Calu3 (cell line): ENCODE data around the gene FOXP2. TPM values are rescaled to one million over a fixed set of nuclear protein-coding genes. Genes with fewer than 3 reads are reported as not detected.
A peak's percentile ranks its signal among the peaks of the same experiment; 100 is the strongest.
"Not testable (repeated sequence)": the region's sequence is repeated elsewhere in the genome, so short reads cannot be mapped to it uniquely, and the experiment has no call there.

Experiments used
- BruUV-seq: library from RNA; stranded (reverse); fragments of 400-500 nt; replicated peaks from 2 replicates; lab custom pipeline; 2021; lab: Mats Ljungman, UMichigan
- CTCF ChIA-PET: fragments of 300-600 bp; sonication (Branson Sonifier 250); formaldehyde crosslinking; loops from one replicate; lab custom pipeline; 2022; ENCODE audit warnings: antibody characterized with exemption; lab: Charles Lee
- DNase-seq: peaks from one replicate; pipeline ENCODE4 v3.0.0; 2022
- H3K27ac Mint-ChIP-seq: one replicate; pipeline ENCODE4 v1.8.0; 2022; ENCODE audit warnings: mixed read lengths; ENCODE audit not compliant: unreplicated experiment
- H3K27me3 Mint-ChIP-seq: one replicate; pipeline ENCODE4 v1.8.0; 2022; ENCODE audit warnings: mixed read lengths; ENCODE audit not compliant: unreplicated experiment
- H3K36me3 Mint-ChIP-seq: one replicate; pipeline ENCODE4 v1.8.0; 2022; ENCODE audit warnings: mild to moderate bottlenecking, moderate library complexity, mixed read lengths; ENCODE audit not compliant: insufficient read depth, unreplicated experiment
- H3K4me1 Mint-ChIP-seq: one replicate; pipeline ENCODE4 v1.8.0; 2022; ENCODE audit warnings: mild to moderate bottlenecking, low read depth, mixed read lengths; ENCODE audit not compliant: unreplicated experiment
- H3K4me3 Mint-ChIP-seq: one replicate; pipeline ENCODE4 v1.8.0; 2022; ENCODE audit warnings: mild to moderate bottlenecking, low read depth, moderate library complexity, mixed read lengths; ENCODE audit not compliant: unreplicated experiment
- H3K9me3 Mint-ChIP-seq: one replicate; pipeline ENCODE4 v1.8.0; 2022; ENCODE audit warnings: low read depth, mixed read lengths; ENCODE audit not compliant: unreplicated experiment
- intact Hi-C: fragments of 100-400 bp; cut with micrococcal nuclease; formaldehyde crosslinking; loops from one replicate; pipeline ENCODE4 v1.10.0; 2022; ENCODE audit not compliant: unreplicated experiment
- total RNA-seq: library from RNA; stranded (reverse); gene quantifications from 2 replicates; pipeline ENCODE4 v1.2.3, GENCODE V29; 2022
- TF ChIP-seq, protein P1 (sequence below): fragments of 200-600 bp; IDR thresholded peaks from one replicate; pipeline ENCODE4 v1.8.0; 2022; ENCODE audit warnings: antibody characterized with exemption; ENCODE audit not compliant: unreplicated experiment

Gene FOXP2
- total RNA-seq, 1 experiment from 2014 or later = 2.5 TPM

- no peaks in the 10 kb centered on the region for H3K36me3 Mint-ChIP-seq
- TF ChIP-seq, protein P1, sequence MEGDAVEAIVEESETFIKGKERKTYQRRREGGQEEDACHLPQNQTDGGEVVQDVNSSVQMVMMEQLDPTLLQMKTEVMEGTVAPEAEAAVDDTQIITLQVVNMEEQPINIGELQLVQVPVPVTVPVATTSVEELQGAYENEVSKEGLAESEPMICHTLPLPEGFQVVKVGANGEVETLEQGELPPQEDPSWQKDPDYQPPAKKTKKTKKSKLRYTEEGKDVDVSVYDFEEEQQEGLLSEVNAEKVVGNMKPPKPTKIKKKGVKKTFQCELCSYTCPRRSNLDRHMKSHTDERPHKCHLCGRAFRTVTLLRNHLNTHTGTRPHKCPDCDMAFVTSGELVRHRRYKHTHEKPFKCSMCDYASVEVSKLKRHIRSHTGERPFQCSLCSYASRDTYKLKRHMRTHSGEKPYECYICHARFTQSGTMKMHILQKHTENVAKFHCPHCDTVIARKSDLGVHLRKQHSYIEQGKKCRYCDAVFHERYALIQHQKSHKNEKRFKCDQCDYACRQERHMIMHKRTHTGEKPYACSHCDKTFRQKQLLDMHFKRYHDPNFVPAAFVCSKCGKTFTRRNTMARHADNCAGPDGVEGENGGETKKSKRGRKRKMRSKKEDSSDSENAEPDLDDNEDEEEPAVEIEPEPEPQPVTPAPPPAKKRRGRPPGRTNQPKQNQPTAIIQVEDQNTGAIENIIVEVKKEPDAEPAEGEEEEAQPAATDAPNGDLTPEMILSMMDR = no peak
- no peaks in the 10 kb centered on the region for H3K9me3 Mint-ChIP-seq
- H3K4me1 Mint-ChIP-seq = peaks cover 4% of the 10 kb centered on the region
- intact Hi-C loops = loop anchor here (5.0 kb wide), 1 partner anchor 508 kb away; no protein-coding TSS in a partner anchor
- H3K27me3 Mint-ChIP-seq = no peaks in the 10 kb centered on the region
- no peak for DNase-seq
- no peak overlapping the region for H3K27ac Mint-ChIP-seq
- CTCF ChIA-PET = no interaction called here
- no TSS peak for BruUV-seq
- H3K4me3 Mint-ChIP-seq = no peak overlapping the region
Observed at GRCh38 chr7:114534953-114535352, 120.3 kb downstream of the FOXP2 start.

GRCh38 chr7:114539575-114539974 lies 125.0 kb downstream of the FOXP2 start:
- no peaks in the 10 kb centered on the region for H3K27me3 Mint-ChIP-seq
- DNase-seq = peak; percentile 46
- no peaks in the 10 kb centered on the region for H3K4me1 Mint-ChIP-seq
- intact Hi-C loops = loop anchor here (1.0 to 5.0 kb wide), 3 partner anchors 113 to 512 kb away; no protein-coding TSS in a partner anchor
- no peaks in the 10 kb centered on the region for H3K36me3 Mint-ChIP-seq
- no peak overlapping the region for H3K4me3 Mint-ChIP-seq
- H3K9me3 Mint-ChIP-seq = no peaks in the 10 kb centered on the region
- no TSS peak for BruUV-seq
- TF ChIP-seq, protein P1 = no peak
- CTCF ChIA-PET = interaction anchor here (0.6 to 1.2 kb wide), 5 partner anchors 113 to 458 kb away, joined by 3 to 20 read pairs (median 5); partner anchors contain the start of gene FOXP2
- no peak overlapping the region for H3K27ac Mint-ChIP-seq

- CTCF ChIA-PET = no interaction called here
- Mint-ChIP-seq H3K27ac (no peak overlapping the region), H3K36me3 (no peaks in the 10 kb centered on the region), H3K4me1 (no peaks in the 10 kb centered on the region), H3K9me3 (no peaks in the 10 kb centered on the region), H3K27me3 (no peaks in the 10 kb centered on the region), H3K4me3 (no peak overlapping the region)
- no peak for DNase-seq
- intact Hi-C loops = no loop called here
- TF ChIP-seq, protein P1 = no peak
- no TSS peak for BruUV-seq
Observed at GRCh38 chr7:114540291-114540690, 125.7 kb downstream of the FOXP2 start.

GRCh38 chr7:114547346-114547745 lies 132.7 kb downstream of the FOXP2 start:
- CTCF ChIA-PET = interaction anchor here (0.9 kb wide), 1 partner anchor 272 kb away, joined by 3 read pairs; no protein-coding TSS in a partner anchor
- H3K4me1 Mint-ChIP-seq, H3K4me3 Mint-ChIP-seq, DNase-seq, H3K36me3 Mint-ChIP-seq, intact Hi-C loops, BruUV-seq, H3K27me3 Mint-ChIP-seq, H3K9me3 Mint-ChIP-seq: not testable (repeated sequence)
- peak overlapping the region; percentile 27 for H3K27ac Mint-ChIP-seq
